H1 (cell line): ENCODE measurements around the gene GABRR3. TPM values are rescaled to one million over a fixed set of nuclear protein-coding genes. Genes with fewer than 3 reads are reported as not detected.

Source experiments
- CTCF ChIA-PET: fragments of 300-600 bp; sonication (Branson Sonifier 250); formaldehyde crosslinking; loops from one replicate; lab custom pipeline; 2021; ENCODE audit not compliant: partially characterized antibody; lab: Charles Lee
- POLR2A ChIA-PET: fragments of 300-600 bp; sonication (Branson Sonifier 250); formaldehyde crosslinking; loops from one replicate; lab custom pipeline; 2021; ENCODE audit warnings: inconsistent platforms; ENCODE audit not compliant: partially characterized antibody; lab: Charles Lee
- DNase-seq, 2 experiments: peaks; one replicate each; pipeline versions ENCODE4 v3.0.0 to v3.0.0-alpha.2; 2010 to 2022; ENCODE audit warnings: low spot score in 2 of 2, low read depth in 1 of 2, mixed read lengths in 1 of 2
- FAIRE-seq: peaks from 2 replicates; lab custom pipeline; 2011; peaks lifted over from hg19 to GRCh38; lab: Jason Lieb, UNC
- H2AFZ ChIP-seq: 2 replicates; pipeline ENCODE4 v1.8.1; 2012; ENCODE audit warnings: low read length, inconsistent platforms
- H2AK5ac ChIP-seq: 2 replicates; pipeline ENCODE4 v1.6.1; 2013; ENCODE audit warnings: low read depth, low read length
- H2BK120ac ChIP-seq: replicated peaks from 2 replicates; pipeline ENCODE3; 2013; ENCODE audit warnings: low read depth, low read length, inconsistent platforms
- H2BK12ac ChIP-seq: 2 replicates; pipeline ENCODE4 v1.6.1; 2013; ENCODE audit warnings: low read depth, low read length
- H2BK15ac ChIP-seq: 2 replicates; pipeline ENCODE4 v1.6.1; 2013; ENCODE audit warnings: low read length
- H2BK20ac ChIP-seq: 2 replicates; pipeline ENCODE4 v1.6.1; 2013; ENCODE audit warnings: low read length
- H2BK5ac ChIP-seq: 2 replicates; pipeline ENCODE4 v1.6.1; 2013; ENCODE audit warnings: low read depth, low read length
- H3K14ac ChIP-seq: 2 replicates; pipeline ENCODE4 v1.6.1; 2013; ENCODE audit warnings: inconsistent platforms; ENCODE audit not compliant: insufficient read length
- H3K18ac ChIP-seq: 2 replicates; pipeline ENCODE4 v1.6.1; 2013; ENCODE audit warnings: low read length; ENCODE audit errors: extremely low read depth
- H3K23ac ChIP-seq: 2 replicates; pipeline ENCODE4 v1.6.1; 2013; ENCODE audit warnings: inconsistent platforms; ENCODE audit not compliant: insufficient read length
- H3K23me2 ChIP-seq: 2 replicates; pipeline ENCODE4 v1.6.1; 2013; ENCODE audit warnings: low read depth, low read length
- H3K27ac ChIP-seq: 2 replicates; pipeline ENCODE4 v1.6.1; 2011; ENCODE audit warnings: low read depth, low read length, inconsistent platforms
- H3K27me3 ChIP-seq, 4 experiments: replicated peaks in 1 of 4; 1 replicate in 1 of 4; 2 replicates in 3 of 4; pipeline versions ENCODE4 v1.6.1 to v1.8.1; 2011 to 2013; ENCODE audit warnings: low read length in 3 of 4, mild to moderate bottlenecking in 3 of 4, inconsistent platforms in 2 of 4, mixed read lengths in 2 of 4, moderate library complexity in 1 of 4; ENCODE audit not compliant: control insufficient read depth in 3 of 4, insufficient read depth in 3 of 4; ENCODE audit errors: extremely low read depth in 1 of 4
- H3K36me3 ChIP-seq, 4 experiments: 2 replicates each; pipeline versions ENCODE4 v1.6.1 to v1.8.1; 2011 to 2013; ENCODE audit warnings: mild to moderate bottlenecking in 4 of 4, low read length in 3 of 4, moderate library complexity in 2 of 4, control low read depth in 1 of 4, inconsistent platforms in 1 of 4; ENCODE audit not compliant: insufficient read depth in 4 of 4, control insufficient read depth in 2 of 4
- H3K4ac ChIP-seq: replicated peaks from 2 replicates; pipeline ENCODE3; 2013; ENCODE audit warnings: low read length, low read depth, mixed read lengths, inconsistent platforms; ENCODE audit not compliant: insufficient read length
- H3K4me1 ChIP-seq, 4 experiments: replicated peaks in 1 of 4; 1 replicate in 1 of 4; 2 replicates in 3 of 4; pipeline versions ENCODE4 v1.6.1 to v1.8.1; 2011 to 2013; ENCODE audit warnings: low read length in 3 of 4, inconsistent platforms in 2 of 4, mixed read lengths in 1 of 4; ENCODE audit not compliant: insufficient read depth in 4 of 4, control insufficient read depth in 3 of 4
- H3K4me2 ChIP-seq, 2 experiments: 2 replicates each; pipeline versions ENCODE4 v1.6.1 to v1.8.1; 2011 to 2013; ENCODE audit warnings: low read depth in 2 of 2, low read length in 2 of 2, control low read depth in 1 of 2, inconsistent platforms in 1 of 2, mild to moderate bottlenecking in 1 of 2; ENCODE audit not compliant: insufficient read depth in 1 of 2
- H3K4me3 ChIP-seq, 4 experiments: fragments of 200-600, 300-600 bp in 1 of 4; sonication (generic), shearing (Covaris generic), sonication (Bioruptor Twin) in 1 of 4; 2 replicates each; pipeline versions ENCODE4 v1.5.1 to v1.8.1; 2011 to 2016; ENCODE audit warnings: low read length in 4 of 4, low read depth in 3 of 4, control low read depth in 2 of 4, inconsistent platforms in 2 of 4, mild to moderate bottlenecking in 2 of 4, mixed read lengths in 1 of 4, moderate library complexity in 1 of 4; ENCODE audit not compliant: insufficient read depth in 2 of 4; ENCODE audit errors: extremely low read depth in 1 of 4
- H3K56ac ChIP-seq: replicated peaks from 2 replicates; pipeline ENCODE3; 2013; ENCODE audit warnings: low read depth, mild to moderate bottlenecking, mixed read lengths, low read length, inconsistent platforms; ENCODE audit not compliant: insufficient read length
- H3K79me1 ChIP-seq: 2 replicates; pipeline ENCODE4 v1.6.1; 2013; ENCODE audit warnings: low read depth, low read length, control low read depth
- H3K79me2 ChIP-seq, 2 experiments: 2 replicates each; pipeline versions ENCODE4 v1.6.1 to v1.8.1; 2012 to 2013; ENCODE audit warnings: low read length in 2 of 2, mild to moderate bottlenecking in 2 of 2, inconsistent platforms in 1 of 2; ENCODE audit not compliant: insufficient read depth in 2 of 2, control insufficient read depth in 1 of 2
- H3K9ac ChIP-seq, 4 experiments: replicated peaks in 1 of 4; 1 replicate in 1 of 4; 2 replicates in 3 of 4; pipeline versions ENCODE4 v1.6.1 to v1.8.1; 2011 to 2013; ENCODE audit warnings: low read depth in 3 of 4, low read length in 3 of 4, control low read depth in 2 of 4, mild to moderate bottlenecking in 2 of 4, moderate library complexity in 2 of 4, inconsistent platforms in 1 of 4; ENCODE audit errors: extremely low read depth in 1 of 4
- H3K9me3 ChIP-seq, 2 experiments: 2 replicates each; pipeline versions ENCODE4 v1.6.1 to v1.8.1; 2012 to 2013; ENCODE audit warnings: mild to moderate bottlenecking in 2 of 2, moderate library complexity in 2 of 2, control low read depth in 1 of 2, inconsistent platforms in 1 of 2, low read depth in 1 of 2, low read length in 1 of 2, mixed read lengths in 1 of 2; ENCODE audit not compliant: insufficient read depth in 2 of 2
- H4K20me1 ChIP-seq, 2 experiments: replicated peaks in 1 of 2; 2 replicates each; pipeline versions ENCODE3 to v1.8.1; 2011 to 2013; ENCODE audit warnings: inconsistent platforms in 2 of 2, low read length in 2 of 2, mild to moderate bottlenecking in 1 of 2; ENCODE audit not compliant: insufficient read depth in 2 of 2, control insufficient read depth in 1 of 2
- H4K5ac ChIP-seq: 2 replicates; pipeline ENCODE4 v1.6.1; 2013; ENCODE audit warnings: low read length, low read depth, mixed read lengths, inconsistent platforms; ENCODE audit not compliant: insufficient read length
- H4K8ac ChIP-seq: 2 replicates; pipeline ENCODE4 v1.8.0; 2013; ENCODE audit warnings: mild to moderate bottlenecking, moderate library complexity, low read length, inconsistent platforms; ENCODE audit not compliant: insufficient read depth; ENCODE audit errors: extremely low read depth
- H4K91ac ChIP-seq: replicated peaks from 2 replicates; pipeline ENCODE3; 2013; ENCODE audit warnings: low read length, mixed read lengths, inconsistent platforms; ENCODE audit not compliant: insufficient read length
- JUND ChIP-seq: IDR thresholded peaks from 2 replicates; pipeline ENCODE4 v1.6.1; 2011; ENCODE audit warnings: mild to moderate bottlenecking, improper control_type of control experiment, low read length
- NRF1 ChIP-seq: IDR thresholded peaks from 2 replicates; pipeline ENCODE4 v1.6.1; 2011; ENCODE audit warnings: mild to moderate bottlenecking, low read depth, low read length, improper control_type of control experiment
- POU5F1 ChIP-seq: IDR thresholded peaks from 2 replicates; pipeline ENCODE4 v1.6.1; 2011; ENCODE audit warnings: low read depth, mild to moderate bottlenecking, low read length, moderate library complexity
- RXRA ChIP-seq: IDR thresholded peaks from 2 replicates; pipeline ENCODE4 v1.6.1; 2011; ENCODE audit warnings: low read depth, mild to moderate bottlenecking, low read length, moderate library complexity; ENCODE audit not compliant: insufficient read depth
- SAP30 ChIP-seq: fragments of 300-600 bp; sonication (generic); IDR thresholded peaks from 2 replicates; pipeline ENCODE4 v1.7.1; 2012; ENCODE audit warnings: low read length, moderate library complexity, mild to moderate bottlenecking, inconsistent platforms; ENCODE audit not compliant: insufficient read depth, insufficient replicate concordance
- SIX5 ChIP-seq: IDR thresholded peaks from 2 replicates; pipeline ENCODE4 v1.6.1; 2011; ENCODE audit warnings: mild to moderate bottlenecking, low read depth, low read length
- TEAD4 ChIP-seq: IDR thresholded peaks from 2 replicates; pipeline ENCODE4 v1.6.1; 2012; ENCODE audit warnings: low read depth, low read length, inconsistent platforms, mixed read lengths
- WGBS, 2 experiments: shearing (Covaris generic) in 1 of 2; methylation state at CpG; one replicate each; pipeline versions ENCODE4 v1.1.6 to v1.1.7; 2013 to 2015; ENCODE audit warnings: low lambda C conversion rate in 2 of 2, mixed read lengths in 2 of 2, inconsistent platforms in 1 of 2, low coverage in 1 of 2, missing lambda C conversion rate in 1 of 2; ENCODE audit not compliant: insufficient replicate concordance in 2 of 2, insufficient coverage in 1 of 2, insufficient read length in 1 of 2; ENCODE audit errors: extremely low coverage in 1 of 2, missing lambda C conversion rate in 1 of 2; 5-methylcytosine and 5-hydroxymethylcytosine counted together
- polyA plus RNA-seq, 7 experiments: library from polyadenylated mRNA; depleted of rRNA in 3 of 7; stranded (reverse) in 5 of 7; unstranded in 2 of 7; fragments of >200 nt in 5 of 7; fragments of 200-250 nt in 2 of 7; gene quantifications; 1 replicate in 5 of 7; 2 replicates in 1 of 7; 4 replicates in 1 of 7; pipeline versions ENCODE4 v1.2.1 to v1.2.3, GENCODE V29; 2011 to 2013; ENCODE audit warnings: missing spikeins in 2 of 7, mixed read lengths in 2 of 7
- total RNA-seq: library from RNA; stranded (reverse); fragmentation: NEBNext Ultra II Directional; extraction: Animal tissue kit (Norgen Biotek cat#: 25700); gene quantifications from 2 replicates; pipeline ENCODE4 v1.2.1, GENCODE V29; 2021
- TF ChIP-seq, protein P1 (sequence below), 3 experiments: IDR thresholded peaks; 1 replicate in 2 of 3; 2 replicates in 1 of 3; pipeline versions ENCODE4 v1.5.1 to v1.6.1; 2011; ENCODE audit warnings: low read length in 3 of 3, mild to moderate bottlenecking in 3 of 3, inconsistent platforms in 2 of 3, low read depth in 1 of 3, moderate library complexity in 1 of 3; ENCODE audit not compliant: insufficient read depth in 1 of 3; ENCODE audit errors: control extremely low read depth in 1 of 3
- TF ChIP-seq, protein P2 (sequence below): IDR thresholded peaks from 2 replicates; pipeline ENCODE4 v1.6.1; 2012; ENCODE audit warnings: low read length, inconsistent platforms

Gene GABRR3
- total and polyA plus RNA-seq, 2 of the 8 experiments (the other 6 are each of a cell fraction or from before 2014, with no cell fraction given): not detected

DNA sequence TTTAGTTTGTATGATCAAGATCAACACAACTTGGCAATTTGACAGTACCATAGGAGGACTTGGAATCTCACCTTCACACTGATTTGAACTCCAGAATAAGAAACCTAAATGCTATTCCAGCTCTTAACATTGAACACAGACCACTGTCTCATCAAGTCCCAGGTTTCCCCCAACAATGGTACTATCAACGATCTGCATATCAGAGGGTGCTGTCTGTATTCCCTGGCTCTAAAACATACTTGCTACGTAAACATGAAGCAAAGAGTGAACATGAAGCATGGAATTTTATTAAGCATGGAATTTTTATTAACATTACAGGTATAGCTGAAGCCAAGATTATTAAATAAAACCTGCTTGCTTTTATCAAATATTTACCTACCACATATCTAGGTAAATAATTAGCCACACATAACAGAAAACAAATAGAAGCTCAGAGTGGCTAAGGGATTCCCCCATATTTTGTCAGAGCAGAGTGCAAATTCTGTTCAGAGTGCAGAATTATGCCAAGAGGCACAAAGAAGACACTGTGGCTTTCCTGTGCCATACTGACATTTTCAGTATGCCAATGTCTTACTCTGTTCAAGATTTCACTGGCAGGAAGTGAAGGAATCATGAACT lies 40.7 kb downstream of the GABRR3 start:
- H2BK12ac ChIP-seq: no peak overlapping the region
- no peak overlapping the region for H3K4ac ChIP-seq
- H4K8ac ChIP-seq: no peak overlapping the region
- no peak overlapping the region for H2AFZ ChIP-seq
- H3K36me3 ChIP-seq: no peaks in the 10 kb centered on the region
- H4K91ac ChIP-seq: no peak overlapping the region
- no peak overlapping the region for H3K18ac ChIP-seq
- no peak overlapping the region for H3K9ac ChIP-seq
- H2AK5ac ChIP-seq: no peak overlapping the region
- H3K9me3 ChIP-seq: no peaks in the 10 kb centered on the region
- no peak overlapping the region for H3K14ac ChIP-seq
- H2BK15ac ChIP-seq: no peak overlapping the region
- WGBS, 2 experiments: 86% methylated on average over 2 of the region's 2 CpGs; no CpG with 5 or more reads in 1 of the 2 experiments
- no peaks in the 10 kb centered on the region; a peak in 1 of 7 replicates for H3K27me3 ChIP-seq
- ChIA-PET POLR2A (no interaction called here), CTCF (interaction anchor here (1.1 kb wide), 1 partner anchor 194 kb away, joined by 3 read pairs; no protein-coding TSS in a partner anchor)
- no peaks in the 10 kb centered on the region for H3K23me2 ChIP-seq
- H2BK120ac ChIP-seq: no peak overlapping the region
- no peak overlapping the region for H2BK20ac ChIP-seq
- peaks cover 0 to 7% (median 3%) of the 10 kb centered on the region in 4 experiments; a peak in 2 of 7 replicates for H3K4me1 ChIP-seq
- no peak overlapping the region for H4K5ac ChIP-seq
- no peaks in the 10 kb centered on the region for H3K79me2 ChIP-seq
- DNase-seq (no peak), FAIRE-seq (no peak)
- no peak overlapping the region for H3K27ac ChIP-seq
- H3K56ac ChIP-seq: no peak overlapping the region
- no peak overlapping the region for H3K23ac ChIP-seq
- no peak overlapping the region for H3K4me2 ChIP-seq
- H4K20me1 ChIP-seq: no peaks in the 10 kb centered on the region
- no peaks in the 10 kb centered on the region for H3K79me1 ChIP-seq
- H3K4me3 ChIP-seq: no peak overlapping the region
- H2BK5ac ChIP-seq: no peak overlapping the region
- TF ChIP-seq SIX5 (no peak), JUND (no peak), SAP30 (no peak), POU5F1 (no peak), RXRA (no peak), TEAD4 (no peak), NRF1 (no peak)
- TF ChIP-seq, protein P1, sequence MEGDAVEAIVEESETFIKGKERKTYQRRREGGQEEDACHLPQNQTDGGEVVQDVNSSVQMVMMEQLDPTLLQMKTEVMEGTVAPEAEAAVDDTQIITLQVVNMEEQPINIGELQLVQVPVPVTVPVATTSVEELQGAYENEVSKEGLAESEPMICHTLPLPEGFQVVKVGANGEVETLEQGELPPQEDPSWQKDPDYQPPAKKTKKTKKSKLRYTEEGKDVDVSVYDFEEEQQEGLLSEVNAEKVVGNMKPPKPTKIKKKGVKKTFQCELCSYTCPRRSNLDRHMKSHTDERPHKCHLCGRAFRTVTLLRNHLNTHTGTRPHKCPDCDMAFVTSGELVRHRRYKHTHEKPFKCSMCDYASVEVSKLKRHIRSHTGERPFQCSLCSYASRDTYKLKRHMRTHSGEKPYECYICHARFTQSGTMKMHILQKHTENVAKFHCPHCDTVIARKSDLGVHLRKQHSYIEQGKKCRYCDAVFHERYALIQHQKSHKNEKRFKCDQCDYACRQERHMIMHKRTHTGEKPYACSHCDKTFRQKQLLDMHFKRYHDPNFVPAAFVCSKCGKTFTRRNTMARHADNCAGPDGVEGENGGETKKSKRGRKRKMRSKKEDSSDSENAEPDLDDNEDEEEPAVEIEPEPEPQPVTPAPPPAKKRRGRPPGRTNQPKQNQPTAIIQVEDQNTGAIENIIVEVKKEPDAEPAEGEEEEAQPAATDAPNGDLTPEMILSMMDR (IDR thresholded peaks at IDR 0.05; ENCODE audit: control extremely low read depth in 1 of 3, insufficient read depth in 1 of 3, low read depth in 1 of 3, low read length in 3 of 3): no peak
- TF ChIP-seq, protein P2, sequence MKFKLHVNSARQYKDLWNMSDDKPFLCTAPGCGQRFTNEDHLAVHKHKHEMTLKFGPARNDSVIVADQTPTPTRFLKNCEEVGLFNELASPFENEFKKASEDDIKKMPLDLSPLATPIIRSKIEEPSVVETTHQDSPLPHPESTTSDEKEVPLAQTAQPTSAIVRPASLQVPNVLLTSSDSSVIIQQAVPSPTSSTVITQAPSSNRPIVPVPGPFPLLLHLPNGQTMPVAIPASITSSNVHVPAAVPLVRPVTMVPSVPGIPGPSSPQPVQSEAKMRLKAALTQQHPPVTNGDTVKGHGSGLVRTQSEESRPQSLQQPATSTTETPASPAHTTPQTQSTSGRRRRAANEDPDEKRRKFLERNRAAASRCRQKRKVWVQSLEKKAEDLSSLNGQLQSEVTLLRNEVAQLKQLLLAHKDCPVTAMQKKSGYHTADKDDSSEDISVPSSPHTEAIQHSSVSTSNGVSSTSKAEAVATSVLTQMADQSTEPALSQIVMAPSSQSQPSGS: no peak
